Measurements from ENCODE around the gene LPP. TPM values are rescaled to one million over a fixed set of nuclear protein-coding genes. Genes with fewer than 3 reads are reported as not detected.

The LPP gene
- total RNA-seq, 1 experiment from 2014 or later: 32.6 TPM

- peak; percentile 41 for DNase-seq (ENCODE audit: low read depth)
Measured at GRCh38 chr3:188470508-188471130, 316.7 kb downstream of the LPP start.

GRCh38 chr3:188471723-188472122 lies 317.8 kb downstream of the LPP start:
- no peak for DNase-seq (ENCODE audit: low read depth)

DNA sequence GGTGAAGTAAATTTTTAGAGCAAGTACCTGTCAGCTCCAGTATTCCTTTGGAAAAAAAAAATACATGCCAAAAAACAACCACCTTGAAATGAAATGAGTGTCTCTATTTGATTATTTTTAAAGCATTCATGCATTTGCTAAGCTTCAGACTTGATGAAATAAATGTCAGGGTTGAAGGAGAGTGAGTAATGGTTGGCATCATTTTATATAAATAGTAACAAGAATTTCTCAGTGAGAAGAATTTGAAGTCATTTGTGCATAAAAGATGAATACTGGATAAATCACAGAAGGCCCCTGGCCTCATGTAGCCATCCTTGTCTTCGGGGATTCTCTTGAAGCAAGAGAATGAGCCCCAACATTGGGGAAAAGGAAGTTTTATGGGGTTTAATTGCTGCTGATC lies 318.4 kb downstream of the LPP start:
- peak; percentile 83 for DNase-seq (ENCODE audit: low read depth)

- DNase-seq (ENCODE audit: low read depth): no peak
Measured at GRCh38 chr3:188473045-188473444, 319.1 kb downstream of the LPP start.

DNA sequence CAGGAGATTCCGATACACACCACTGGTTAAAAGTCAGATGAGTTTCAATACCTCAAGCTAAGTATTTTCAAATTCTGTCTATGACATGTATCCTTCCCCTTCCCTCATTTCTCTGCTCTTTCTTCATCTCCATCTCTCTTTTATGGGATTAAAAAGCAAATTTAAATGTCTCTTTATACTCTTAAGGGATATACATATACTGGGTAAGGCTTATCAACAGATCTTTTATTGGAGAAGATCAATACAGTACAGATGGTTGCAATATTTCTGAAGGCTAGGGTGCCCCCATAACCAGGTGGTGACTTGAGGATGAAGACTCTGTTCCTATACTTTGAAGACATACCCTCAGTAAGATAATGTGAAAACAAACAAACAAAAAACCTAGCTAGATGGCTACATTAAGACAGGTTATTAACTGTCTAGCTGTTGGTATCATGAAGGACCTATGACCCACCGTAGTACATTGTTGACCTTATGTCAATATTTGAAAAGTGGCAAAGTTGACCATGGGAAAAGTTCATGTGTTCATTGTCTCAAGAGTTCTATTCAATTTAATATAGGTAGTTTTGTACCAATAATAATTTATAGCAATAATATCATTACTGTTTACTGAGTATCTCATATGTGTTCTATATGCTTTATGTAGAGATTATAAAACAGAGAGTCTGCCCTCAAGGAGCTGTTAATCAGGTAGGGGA lies 319.8 kb downstream of the LPP start:
- DNase-seq (ENCODE audit: low read depth): no peak

GRCh38 chr3:188476935-188477334 lies 323.0 kb downstream of the LPP start:
- no peak for DNase-seq (ENCODE audit: low read depth)

GRCh38 chr3:188480011-188480410 lies 326.1 kb downstream of the LPP start:
- DNase-seq (ENCODE audit: low read depth): no peak

DNA sequence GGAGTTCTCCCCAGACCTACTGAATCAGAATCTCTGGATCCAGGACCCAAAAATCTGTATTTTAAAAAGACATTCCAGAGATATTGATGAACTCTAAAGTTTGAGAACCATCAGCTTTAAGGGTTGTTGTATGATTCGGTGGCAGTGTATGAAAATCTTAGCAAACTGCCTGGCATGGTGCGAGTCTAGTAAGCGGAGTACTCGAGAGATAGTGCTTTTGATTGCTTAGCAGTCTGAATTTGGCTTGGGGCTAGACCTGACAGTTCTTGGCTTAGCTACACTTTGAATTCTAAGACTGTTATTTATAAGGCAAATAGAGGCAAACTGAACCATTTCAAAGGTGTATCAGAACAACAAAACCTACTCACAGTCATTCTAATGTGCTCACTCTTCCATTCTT lies 329.0 kb downstream of the LPP start:
- no peak for DNase-seq (ENCODE audit: low read depth)

- DNase-seq (ENCODE audit: low read depth): peak; percentile 84
Measured at GRCh38 chr3:188486126-188486525, 332.2 kb downstream of the LPP start.

- no peak for DNase-seq (ENCODE audit: low read depth)
Measured at GRCh38 chr3:188486952-188487351, 333.0 kb downstream of the LPP start.

- DNase-seq (ENCODE audit: low read depth): no peak
Measured at GRCh38 chr3:188487652-188488051, 333.7 kb downstream of the LPP start.

GRCh38 chr3:188488801-188489200 lies 334.8 kb downstream of the LPP start:
- no peak for DNase-seq (ENCODE audit: low read depth)

DNA sequence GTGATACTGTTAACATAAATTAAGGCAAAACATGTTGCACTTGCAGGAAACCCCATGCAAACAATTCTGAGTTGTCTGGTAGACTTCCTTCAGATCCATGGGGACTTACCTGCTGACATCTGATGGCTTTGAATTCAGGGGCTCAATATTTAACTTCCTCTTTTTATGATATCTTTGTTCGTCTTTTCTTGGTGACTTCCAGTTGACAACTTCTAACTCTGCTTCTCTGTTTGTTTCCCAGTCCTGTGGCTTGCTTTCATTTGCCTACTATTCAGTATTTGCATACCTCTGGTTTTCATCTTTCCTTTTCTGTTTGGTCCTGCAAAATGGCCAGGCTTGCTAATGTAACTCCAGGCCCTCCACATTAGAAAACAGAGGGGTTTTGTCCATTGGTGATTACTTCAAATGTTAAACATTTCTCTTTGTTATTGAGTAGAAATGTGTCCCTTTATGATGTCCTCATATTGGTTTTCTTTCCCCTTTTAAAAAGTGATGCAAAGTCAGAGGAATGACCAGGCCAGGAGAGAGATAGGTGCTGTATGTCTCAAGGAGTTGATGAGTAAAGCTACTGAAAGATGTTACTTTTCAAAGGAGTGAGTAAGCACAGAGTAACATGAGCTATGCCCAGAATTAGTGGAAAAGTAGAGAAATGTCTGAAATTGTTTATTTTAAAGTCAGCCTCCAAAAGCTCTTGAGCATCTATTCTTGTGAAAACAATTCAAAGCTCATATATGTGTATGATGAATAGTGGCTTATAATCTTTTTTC lies 335.9 kb downstream of the LPP start:
- DNase-seq (ENCODE audit: low read depth): peak; percentile 77

- DNase-seq (ENCODE audit: low read depth): no peak
Measured at GRCh38 chr3:188490416-188490815, 336.5 kb downstream of the LPP start.

GRCh38 chr3:188491276-188491687 lies 337.3 kb downstream of the LPP start:
- DNase-seq (ENCODE audit: low read depth): peak; percentile 96

- no peak for DNase-seq (ENCODE audit: low read depth)
Measured at GRCh38 chr3:188496390-188496789, 342.4 kb downstream of the LPP start.

GRCh38 chr3:188497021-188497420 lies 343.1 kb downstream of the LPP start:
- DNase-seq (ENCODE audit: low read depth): peak; percentile 57

- DNase-seq (ENCODE audit: low read depth): peak; percentile 58
Measured at GRCh38 chr3:188503647-188504046, 349.7 kb downstream of the LPP start.

DNA sequence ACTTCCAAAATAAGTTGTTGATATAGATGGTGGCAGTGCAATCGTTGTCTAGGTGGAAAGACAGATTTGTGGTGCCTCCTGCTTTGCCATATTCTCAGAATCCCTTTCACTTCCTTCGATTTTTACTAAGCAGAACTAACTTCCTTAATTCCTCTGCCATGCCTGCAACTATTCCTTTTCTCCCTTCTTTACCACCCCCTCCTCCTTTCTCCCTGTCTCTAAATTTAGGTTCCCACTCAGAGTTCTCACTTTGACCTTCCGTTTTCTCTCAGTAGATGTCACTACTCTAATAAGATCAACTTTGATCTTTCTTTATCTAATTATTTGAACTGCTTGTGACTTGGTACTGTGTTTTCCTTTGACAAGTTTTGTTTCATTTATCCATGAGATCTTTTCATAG lies 351.2 kb downstream of the LPP start:
- no peak for DNase-seq (ENCODE audit: low read depth)

DNA sequence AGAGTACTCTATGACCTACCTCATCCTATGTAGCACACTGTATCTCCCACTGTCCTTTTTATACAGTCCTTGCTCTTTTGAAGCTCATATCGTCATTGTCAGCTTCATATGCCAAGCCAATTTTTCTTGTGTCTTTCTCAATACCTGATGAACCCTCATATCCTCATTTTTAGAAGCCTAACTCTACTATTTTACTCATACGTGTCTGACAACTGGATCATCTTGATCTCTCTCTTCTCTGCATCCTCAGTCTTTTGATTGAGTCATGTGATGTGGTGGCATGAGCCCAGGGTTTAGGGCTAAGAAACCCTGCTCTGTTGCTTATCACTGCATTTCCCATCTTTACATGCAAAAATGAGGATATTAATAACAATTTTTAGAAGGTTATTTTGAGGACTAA lies 352.0 kb downstream of the LPP start:
- DNase-seq (ENCODE audit: low read depth): no peak

- DNase-seq (ENCODE audit: low read depth): peak; percentile 53
Measured at GRCh38 chr3:188506446-188506845, 352.5 kb downstream of the LPP start.

GRCh38 chr3:188507244-188507720 lies 353.3 kb downstream of the LPP start:
- peak; percentile 93 for DNase-seq (ENCODE audit: low read depth)

DNA sequence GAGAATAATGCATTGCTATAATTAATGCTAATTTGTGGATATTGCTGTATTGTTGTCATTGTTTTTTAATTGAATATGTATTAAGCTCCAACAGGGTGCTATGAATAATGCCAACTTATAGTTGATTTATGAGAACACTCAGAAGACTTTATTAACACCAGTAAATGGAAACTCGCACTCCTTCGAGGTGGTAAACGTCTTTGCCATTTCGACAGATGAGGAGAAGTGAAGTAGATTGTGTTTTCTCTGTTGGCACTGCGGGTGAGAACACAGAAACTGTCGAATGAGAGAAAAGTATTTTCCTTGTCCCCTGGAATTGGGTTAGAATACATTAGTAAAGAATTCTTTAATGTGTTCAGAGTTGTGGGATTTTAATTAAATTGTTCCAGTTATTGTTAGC lies 354.5 kb downstream of the LPP start:
- no peak for DNase-seq (ENCODE audit: low read depth)

Measured in M059J (cell line).